ENCODE results near the gene TRMT44.

The TRMT44 gene

GRCh38 chr4:8407756-8408155 lies 32.8 kb upstream of the TRMT44 start:
- TF ChIP-seq CTCF (conservative IDR thresholded peaks at IDR 0.05; ENCODE audit: low read depth, low read length) = no peak
- H3K36me3 ChIP-seq (ENCODE audit: insufficient read depth) = no peaks in the 10 kb centered on the region
- H3K4me2 ChIP-seq = no peak overlapping the region
- no peak overlapping the region for H3K4me3 ChIP-seq (IDR thresholded peaks at IDR 0.05; ENCODE audit: insufficient read depth, low read depth, low read length)
- no peak overlapping the region for H3K27ac ChIP-seq
- H3K79me2 ChIP-seq (ENCODE audit: insufficient read depth, low read depth) = no peaks in the 10 kb centered on the region
- no peaks in the 10 kb centered on the region for H4K20me1 ChIP-seq (ENCODE audit: insufficient read depth)
- no peaks in the 10 kb centered on the region for H3K27me3 ChIP-seq (ENCODE audit: insufficient read depth, low read depth)
- no peaks in the 10 kb centered on the region for H3K4me1 ChIP-seq (ENCODE audit: low read depth, poor library complexity, severe bottlenecking)
- H2AFZ ChIP-seq (ENCODE audit: low read depth) = no peak overlapping the region
- no peak overlapping the region for H3K9ac ChIP-seq

- H3K4me3 ChIP-seq (IDR thresholded peaks at IDR 0.05; ENCODE audit: insufficient read depth, low read depth, low read length) = no peak overlapping the region
- H3K27ac ChIP-seq = no peak overlapping the region
- no peaks in the 10 kb centered on the region for H3K27me3 ChIP-seq (ENCODE audit: insufficient read depth, low read depth)
- no peaks in the 10 kb centered on the region for H4K20me1 ChIP-seq (ENCODE audit: insufficient read depth)
- TF ChIP-seq CTCF (conservative IDR thresholded peaks at IDR 0.05; ENCODE audit: low read depth, low read length) = no peak
- H3K4me2 ChIP-seq = no peak overlapping the region
- H2AFZ ChIP-seq (ENCODE audit: low read depth) = no peak overlapping the region
- no peaks in the 10 kb centered on the region for H3K36me3 ChIP-seq (ENCODE audit: insufficient read depth)
- no peak overlapping the region for H3K9ac ChIP-seq
- H3K79me2 ChIP-seq (ENCODE audit: insufficient read depth, low read depth) = no peaks in the 10 kb centered on the region
- H3K4me1 ChIP-seq (ENCODE audit: low read depth, poor library complexity, severe bottlenecking) = no peaks in the 10 kb centered on the region
Measured at GRCh38 chr4:8409264-8410065, 31.1 kb upstream of the TRMT44 start.

- TF ChIP-seq CTCF (conservative IDR thresholded peaks at IDR 0.05; ENCODE audit: low read depth, low read length) = no peak
- no peaks in the 10 kb centered on the region for H4K20me1 ChIP-seq (ENCODE audit: insufficient read depth)
- H3K27ac ChIP-seq = no peak overlapping the region
- H3K4me2 ChIP-seq = no peak overlapping the region
- H2AFZ ChIP-seq (ENCODE audit: low read depth) = no peak overlapping the region
- H3K9ac ChIP-seq = no peak overlapping the region
- H3K4me1 ChIP-seq (ENCODE audit: low read depth, poor library complexity, severe bottlenecking) = no peaks in the 10 kb centered on the region
- no peaks in the 10 kb centered on the region for H3K79me2 ChIP-seq (ENCODE audit: insufficient read depth, low read depth)
- no peaks in the 10 kb centered on the region for H3K36me3 ChIP-seq (ENCODE audit: insufficient read depth)
- H3K27me3 ChIP-seq (ENCODE audit: insufficient read depth, low read depth) = no peaks in the 10 kb centered on the region
- H3K4me3 ChIP-seq (IDR thresholded peaks at IDR 0.05; ENCODE audit: insufficient read depth, low read depth, low read length) = no peak overlapping the region
Measured at GRCh38 chr4:8410066-8410625, 30.4 kb upstream of the TRMT44 start.

- Histone ChIP-seq H3K9ac (no peak overlapping the region), H2AFZ (ENCODE audit: low read depth) (no peak overlapping the region), H4K20me1 (ENCODE audit: insufficient read depth) (no peaks in the 10 kb centered on the region), H3K36me3 (ENCODE audit: insufficient read depth) (no peaks in the 10 kb centered on the region), H3K79me2 (ENCODE audit: insufficient read depth, low read depth) (no peaks in the 10 kb centered on the region), H3K27ac (no peak overlapping the region), H3K4me1 (ENCODE audit: low read depth, poor library complexity, severe bottlenecking) (no peaks in the 10 kb centered on the region), H3K27me3 (ENCODE audit: insufficient read depth, low read depth) (no peaks in the 10 kb centered on the region), H3K4me3 (IDR thresholded peaks at IDR 0.05; ENCODE audit: insufficient read depth, low read depth, low read length) (no peak overlapping the region), H3K4me2 (no peak overlapping the region)
- no peak for TF ChIP-seq CTCF (conservative IDR thresholded peaks at IDR 0.05; ENCODE audit: low read depth, low read length)
Measured at GRCh38 chr4:8410641-8411271, 29.8 kb upstream of the TRMT44 start.
